K562 (cell line): ENCODE results near the gene REP15. TPM values are rescaled to one million over a fixed set of nuclear protein-coding genes. Genes with fewer than 3 reads are reported as not detected.

Source experiments
- ATF4 ChIP-seq: fragments of 450-650 bp; formaldehyde crosslinking; IDR thresholded peaks from 2 replicates; pipeline ENCODE4 v1.4.0; 2022; ENCODE audit warnings: mild to moderate bottlenecking, moderate library complexity
- FOXP4 ChIP-seq: sonication (generic); formaldehyde crosslinking; IDR thresholded peaks from 2 replicates; pipeline ENCODE4 v1.8.0; 2022; ENCODE audit warnings: mild to moderate bottlenecking, missing genetic modification reagents, borderline replicate concordance
- HCFC1 ChIP-seq: IDR thresholded peaks from 2 replicates; pipeline ENCODE4 v1.6.1; 2012; ENCODE audit warnings: low read depth, low read length, improper control_type of control experiment
- HMBOX1 ChIP-seq: sonication (generic); IDR thresholded peaks from 2 replicates; pipeline ENCODE4 v1.6.1; 2016
- KLF16 ChIP-seq: IDR thresholded peaks from 2 replicates; pipeline ENCODE4 v1.6.1; 2016; ENCODE audit warnings: antibody characterized with exemption
- NCOA2 ChIP-seq, 2 experiments: fragments of 450-650 bp; IDR thresholded peaks; 2 replicates each; pipeline ENCODE4 v1.6.1; 2018; ENCODE audit warnings: mild to moderate bottlenecking in 2 of 2, moderate library complexity in 1 of 2; ENCODE audit not compliant: partially characterized antibody in 2 of 2
- NFE2L1 ChIP-seq: fragments of 450-650 bp; IDR thresholded peaks from 2 replicates; pipeline ENCODE4 v1.6.1; 2016; ENCODE audit warnings: missing genetic modification characterization, low read depth, mild to moderate bottlenecking, missing compliant biosample characterization, moderate library complexity, borderline replicate concordance
- NFIX ChIP-seq: fragments of 250-450 bp; sonication (Bioruptor Pico); IDR thresholded peaks from 2 replicates; pipeline ENCODE4 v1.4.0; 2020; ENCODE audit warnings: low read depth, mild to moderate bottlenecking, moderate library complexity
- NR1H2 ChIP-seq: sonication (generic); formaldehyde crosslinking; IDR thresholded peaks from 2 replicates; pipeline ENCODE4 v1.4.0; 2020; ENCODE audit warnings: mild to moderate bottlenecking, missing genetic modification reagents
- RAD21 ChIP-seq, 2 experiments: fragments of 250-450 bp in 1 of 2; fragments of 450-650 bp in 1 of 2; sonication (Bioruptor Pico) in 1 of 2; formaldehyde crosslinking in 1 of 2; IDR thresholded peaks in 1 of 2; conservative IDR thresholded peaks in 1 of 2; 2 replicates each; pipeline versions ENCODE4 v1.4.0 to v1.8.0; 2020 to 2022; ENCODE audit warnings: mild to moderate bottlenecking in 2 of 2, moderate library complexity in 1 of 2
- SIN3A ChIP-seq, 2 experiments: fragments of 150-350 bp in 1 of 2; IDR thresholded peaks; 2 replicates each; pipeline ENCODE4 v1.6.1; 2011 to 2016; ENCODE audit warnings: borderline replicate concordance in 2 of 2, low read depth in 2 of 2, low read length in 2 of 2, mild to moderate bottlenecking in 2 of 2, moderate library complexity in 2 of 2; ENCODE audit not compliant: control insufficient read depth in 1 of 2
- SP1 ChIP-seq: sonication (generic); formaldehyde crosslinking; IDR thresholded peaks from 2 replicates; pipeline ENCODE4 v1.8.1; 2022; ENCODE audit warnings: mild to moderate bottlenecking, missing genetic modification reagents
- STAG1 ChIP-seq: sonication (generic); formaldehyde crosslinking; IDR thresholded peaks from 2 replicates; pipeline ENCODE4 v1.5.0; 2020; ENCODE audit warnings: missing genetic modification reagents, borderline replicate concordance
- TCFL5 ChIP-seq: fragments of 250-450 bp; sonication (Bioruptor Pico); conservative IDR thresholded peaks from 2 replicates; pipeline ENCODE4 v1.6.1; 2021; ENCODE audit warnings: mild to moderate bottlenecking, moderate library complexity, matching md5 sums
- USF2 ChIP-seq: sonication (generic); formaldehyde crosslinking; IDR thresholded peaks from 2 replicates; pipeline ENCODE4 v1.5.0; 2020; ENCODE audit warnings: missing genetic modification reagents
- VEZF1 ChIP-seq: fragments of 200-800 bp; sonication (Bioruptor generic); IDR thresholded peaks from 2 replicates; pipeline ENCODE4 v1.6.1; 2017; ENCODE audit warnings: missing genetic modification characterization, missing compliant biosample characterization
- ZNF212 ChIP-seq: fragments of 450-650 bp; formaldehyde crosslinking; IDR thresholded peaks from 2 replicates; pipeline ENCODE4 v1.4.0; 2020; ENCODE audit warnings: mild to moderate bottlenecking
- ZNF253 ChIP-seq: fragments of 250-450 bp; sonication (Bioruptor Pico); conservative IDR thresholded peaks from 2 replicates; pipeline ENCODE4 v1.6.1; 2021; ENCODE audit warnings: mild to moderate bottlenecking
- ZNF507 ChIP-seq: conservative IDR thresholded peaks from 2 replicates; pipeline ENCODE4 v1.6.1; 2017; ENCODE audit warnings: missing genetic modification characterization, missing compliant biosample characterization
- ZNF583 ChIP-seq: fragments of 250-450 bp; sonication (Bioruptor Pico); IDR thresholded peaks from 2 replicates; pipeline ENCODE4 v1.4.0; 2020
- ZNF668 ChIP-seq: fragments of 250-450 bp; sonication (Bioruptor Pico); IDR thresholded peaks from 2 replicates; pipeline ENCODE4 v1.8.0; 2022; ENCODE audit warnings: mild to moderate bottlenecking, inconsistent platforms
- ZZZ3 ChIP-seq: fragments of 450-650 bp; IDR thresholded peaks from 2 replicates; pipeline ENCODE4 v1.6.1; 2016; ENCODE audit warnings: antibody characterized with exemption, mild to moderate bottlenecking, moderate library complexity
- polyA plus RNA-seq, 8 experiments: library from polyadenylated mRNA; depleted of rRNA in 4 of 8; stranded (reverse) in 5 of 8; unstranded in 3 of 8; fragments of >200 nt; fragmentation: Nextera tagmentation in 2 of 8; fragmentation: Illumina TruSeq in 1 of 8; extraction: Ambion mirVana in 2 of 8; extraction: Trizol in 1 of 8; gene quantifications; 2 replicates each; pipeline versions ENCODE4 v1.2.1 to v1.2.3, GENCODE V29; 2011 to 2014; ENCODE audit warnings: inconsistent platforms in 1 of 8, missing spikeins in 1 of 8
- total RNA-seq, 7 experiments: library from RNA; depleted of rRNA in 6 of 7; stranded (reverse); fragments of >200 nt in 6 of 7; fragmentation: Illumina TruSeq in 2 of 7; extraction: Trizol in 2 of 7; gene quantifications; 2 replicates each; pipeline versions ENCODE4 v1.2.1 to v1.2.3, GENCODE V29; 2011 to 2021; ENCODE audit warnings: low replicate concordance in 1 of 7

Gene REP15
- total and polyA plus RNA-seq, 9 of the 15 experiments (the other 6 are each of a cell fraction or from before 2014, with no cell fraction given) = not detected

GRCh38 chr12:27703720-27704452 is 7.6 kb downstream of the REP15 start (continued):
- TF ChIP-seq FOXP4 (CRISPR knock-in tag) (no peak), NCOA2 (IDR thresholded peaks at IDR 0.05; ENCODE audit: partially characterized antibody in 2 of 2) (no peak), USF2 (no peak), ZNF583 (no peak), KLF16 (peak; percentile 60; the same call in 1 of the 2 replicates), ZNF668 (CRISPR knock-in tag) (peak; percentile 21; the same call in 1 of the 2 replicates), ZNF507 (tag) (no peak), HMBOX1 (no peak), SIN3A (IDR thresholded peaks at IDR 0.05; ENCODE audit: borderline replicate concordance in 2 of 2, control insufficient read depth in 1 of 2, low read depth in 2 of 2, low read length in 2 of 2) (no peak), ATF4 (CRISPR knock-in tag) (peak; percentile 95), STAG1 (CRISPR knock-in tag) (no peak), ZNF212 (CRISPR knock-in tag) (no peak), NFE2L1 (no peak), VEZF1 (CRISPR knock-in tag) (peak; percentile 26; the same call in 1 of the 2 replicates), ZZZ3 (no peak), NR1H2 (CRISPR knock-in tag) (no peak), RAD21 (CRISPR knock-in tag; conservative IDR thresholded peaks at IDR 0.05 in 1 of 2, IDR thresholded peaks at IDR 0.05 in 1 of 2) (peak; percentile 78 to 80), ZNF253 (CRISPR knock-in tag) (no peak), NFIX (CRISPR knock-in tag) (no peak), HCFC1 (no peak), TCFL5 (CRISPR knock-in tag) (no peak), SP1 (CRISPR knock-in tag) (no peak)
